Measurements from ENCODE around the gene MT1X.

MT1X gene

DNA sequence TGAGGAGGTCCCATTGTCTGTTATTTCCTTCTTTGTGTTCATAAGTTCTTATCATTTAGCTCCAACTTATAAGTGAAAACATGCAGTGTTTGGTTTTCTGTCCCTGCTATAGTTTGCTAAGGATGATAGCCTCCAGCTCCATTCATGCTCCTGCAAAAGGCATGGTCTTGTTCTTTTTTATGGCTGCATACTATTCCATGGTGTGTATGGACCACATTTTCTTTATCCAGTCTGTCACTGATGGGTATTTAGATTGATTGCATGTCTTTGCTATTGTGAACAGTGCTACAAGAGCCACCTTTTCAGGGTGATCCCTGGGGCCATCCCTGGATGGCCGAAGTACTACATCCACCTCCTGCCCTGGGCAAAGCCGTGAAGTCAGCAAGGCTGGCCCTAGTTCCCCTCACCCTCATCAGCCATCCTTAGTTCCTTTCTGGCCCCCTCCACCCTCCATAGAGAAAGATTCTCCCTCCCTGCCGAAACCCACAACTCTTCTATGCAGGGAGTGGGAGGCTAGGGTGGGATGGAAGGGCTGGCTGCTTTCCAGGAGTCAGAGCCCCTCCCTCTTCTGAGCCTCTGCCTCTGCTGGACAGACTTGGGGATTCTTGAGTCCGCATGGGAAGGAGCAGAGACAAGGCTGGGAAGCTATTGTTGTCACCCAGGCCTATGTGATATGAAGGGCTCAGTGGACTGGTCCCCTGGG is 8.3 kb downstream of the MT1X start:
- no peak overlapping the region for H3K4me3 ChIP-seq (replicated peaks; ENCODE audit: low read depth, low read length)
- no peak for DNase-seq (ENCODE audit: low read depth)
- TF ChIP-seq, protein P1, sequence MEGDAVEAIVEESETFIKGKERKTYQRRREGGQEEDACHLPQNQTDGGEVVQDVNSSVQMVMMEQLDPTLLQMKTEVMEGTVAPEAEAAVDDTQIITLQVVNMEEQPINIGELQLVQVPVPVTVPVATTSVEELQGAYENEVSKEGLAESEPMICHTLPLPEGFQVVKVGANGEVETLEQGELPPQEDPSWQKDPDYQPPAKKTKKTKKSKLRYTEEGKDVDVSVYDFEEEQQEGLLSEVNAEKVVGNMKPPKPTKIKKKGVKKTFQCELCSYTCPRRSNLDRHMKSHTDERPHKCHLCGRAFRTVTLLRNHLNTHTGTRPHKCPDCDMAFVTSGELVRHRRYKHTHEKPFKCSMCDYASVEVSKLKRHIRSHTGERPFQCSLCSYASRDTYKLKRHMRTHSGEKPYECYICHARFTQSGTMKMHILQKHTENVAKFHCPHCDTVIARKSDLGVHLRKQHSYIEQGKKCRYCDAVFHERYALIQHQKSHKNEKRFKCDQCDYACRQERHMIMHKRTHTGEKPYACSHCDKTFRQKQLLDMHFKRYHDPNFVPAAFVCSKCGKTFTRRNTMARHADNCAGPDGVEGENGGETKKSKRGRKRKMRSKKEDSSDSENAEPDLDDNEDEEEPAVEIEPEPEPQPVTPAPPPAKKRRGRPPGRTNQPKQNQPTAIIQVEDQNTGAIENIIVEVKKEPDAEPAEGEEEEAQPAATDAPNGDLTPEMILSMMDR (IDR thresholded peaks at IDR 0.05; ENCODE audit: low read length, missing control alignments) = no peak

GRCh38 chr16:56691885-56692284 is 9.6 kb downstream of the MT1X start:
- TF ChIP-seq, protein P1 (IDR thresholded peaks at IDR 0.05; ENCODE audit: low read length, missing control alignments) = no peak
- H3K4me3 ChIP-seq (replicated peaks; ENCODE audit: low read depth, low read length) = no peak overlapping the region
- DNase-seq (ENCODE audit: low read depth) = peak; percentile 32

DNA sequence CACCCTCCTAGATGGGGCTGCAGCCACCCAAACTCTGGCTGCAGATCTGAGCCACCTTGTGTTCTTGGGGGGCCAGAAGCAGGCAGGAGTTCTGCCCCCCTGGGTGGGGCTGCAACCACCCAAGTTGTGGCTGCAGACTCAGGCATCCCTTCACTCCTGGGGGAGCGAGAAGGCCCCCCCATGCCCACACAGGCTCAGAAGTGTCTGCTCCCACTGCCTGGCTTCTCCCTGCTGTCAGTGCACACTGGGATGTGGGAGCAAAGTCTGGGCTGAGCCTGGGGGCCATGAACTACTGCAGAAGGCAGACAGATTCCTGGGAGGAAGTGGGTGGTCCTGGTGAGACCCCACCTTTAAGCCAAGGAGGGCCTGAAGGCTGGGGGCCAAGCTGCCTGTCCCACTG is 13.0 kb downstream of the MT1X start:
- no peak overlapping the region for H3K4me3 ChIP-seq (replicated peaks; ENCODE audit: low read depth, low read length)
- no peak for DNase-seq (ENCODE audit: low read depth)
- TF ChIP-seq, protein P1 (IDR thresholded peaks at IDR 0.05; ENCODE audit: low read length, missing control alignments) = no peak

DNA sequence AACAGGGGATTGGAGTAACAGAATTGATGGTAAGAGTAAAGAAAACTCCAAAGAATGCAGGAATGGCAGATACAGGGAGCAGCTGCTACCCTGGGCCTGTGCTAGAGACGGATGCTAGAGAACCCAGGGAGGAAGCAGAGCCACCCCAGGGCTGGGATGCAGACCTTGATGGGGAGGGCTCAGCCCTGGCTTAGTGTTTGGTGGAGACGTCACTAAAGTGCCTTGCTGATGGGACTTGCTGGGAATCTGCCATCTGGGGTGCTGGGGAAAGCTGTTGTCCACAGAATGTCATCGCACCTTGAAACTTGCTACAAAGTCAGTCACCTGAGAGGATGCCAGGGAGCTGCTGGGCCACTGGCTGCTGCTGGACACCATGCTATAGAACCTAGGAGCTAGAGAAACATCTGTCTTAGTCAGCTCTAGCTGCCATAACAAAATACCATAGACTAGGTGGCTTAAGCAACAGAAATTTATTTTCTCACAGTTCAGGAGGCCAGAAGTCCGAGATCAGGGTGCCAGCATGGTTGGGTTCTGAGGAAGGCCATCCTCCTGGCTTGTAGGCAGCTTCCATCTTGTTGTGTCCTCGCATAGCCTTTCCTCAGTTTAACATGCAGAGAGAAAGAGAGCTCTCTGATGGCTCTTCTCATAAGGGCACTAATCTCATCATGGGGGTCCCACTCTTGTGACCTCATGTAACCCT is 15.3 kb downstream of the MT1X start:
- H3K4me3 ChIP-seq (replicated peaks; ENCODE audit: low read depth, low read length) = no peak overlapping the region
- TF ChIP-seq, protein P1 (IDR thresholded peaks at IDR 0.05; ENCODE audit: low read length, missing control alignments) = no peak
- no peak for DNase-seq (ENCODE audit: low read depth)

GRCh38 chr16:56700195-56700594 is 17.9 kb downstream of the MT1X start:
- H3K4me3 ChIP-seq (replicated peaks; ENCODE audit: low read depth, low read length) = no peak overlapping the region
- DNase-seq (ENCODE audit: low read depth) = peak; percentile 53
- TF ChIP-seq, protein P1 (IDR thresholded peaks at IDR 0.05; ENCODE audit: low read length, missing control alignments) = no peak

DNA sequence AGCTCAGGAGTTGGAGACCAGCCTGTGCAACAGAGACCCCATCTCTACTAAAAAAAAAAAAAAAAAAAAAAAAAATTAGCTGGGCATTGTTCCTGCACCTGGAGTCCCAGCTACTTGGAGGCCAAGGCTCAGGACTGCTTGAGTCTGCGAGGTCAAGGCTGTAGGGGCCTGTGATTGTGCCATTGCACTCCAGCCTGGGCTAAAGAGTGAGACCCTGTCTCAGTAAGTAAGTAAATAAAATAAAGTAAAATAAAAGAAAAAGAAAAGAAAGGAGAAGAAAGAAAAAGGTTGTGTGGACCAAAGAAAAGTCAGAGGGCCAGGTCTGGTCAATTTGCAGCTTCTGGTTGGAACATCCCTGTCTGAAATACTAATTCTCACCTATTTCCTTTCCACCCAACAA is 18.4 kb downstream of the MT1X start:
- TF ChIP-seq, protein P1 (IDR thresholded peaks at IDR 0.05; ENCODE audit: low read length, missing control alignments) = no peak

More for the DNA sequence above, 18.4 kb downstream of the MT1X start:
- no peak for DNase-seq (ENCODE audit: low read depth)
- H3K4me3 ChIP-seq (replicated peaks; ENCODE audit: low read depth, low read length) = no peak overlapping the region

Data from fibroblast of pulmonary artery (primary cell).